ENCODE measurements around the gene ASIC3.

Gene ASIC3

DNA sequence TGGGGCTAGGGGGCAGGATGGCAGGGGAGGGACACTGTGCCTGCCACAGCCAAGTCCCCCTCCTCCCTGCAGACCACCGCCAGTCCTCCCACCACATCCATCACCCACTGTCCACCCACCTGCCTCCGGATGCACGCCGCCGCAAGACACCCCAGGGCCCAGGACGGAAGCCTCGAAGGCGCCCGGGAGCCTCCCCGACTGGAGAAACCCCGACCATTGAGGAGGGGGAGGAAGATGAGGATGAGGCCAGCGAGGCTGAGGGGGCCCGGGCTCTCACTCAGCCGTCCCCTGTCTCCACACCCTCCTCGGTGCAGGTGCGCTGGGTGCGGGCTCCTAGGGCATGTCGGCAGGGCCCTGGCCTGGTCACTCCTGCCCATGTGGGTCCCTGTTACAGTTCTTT lies 16.1 kb downstream of the ASIC3 start:
- Histone ChIP-seq H3K36me3 (peaks cover 48 to 57% (median 52%) of the 10 kb centered on the region in 3 donors), H3K27ac (no peak overlapping the region), H3K4me1 (peaks cover 0 to 40% (median 34%) of the 10 kb centered on the region in 4 donors), H3K27me3 (no peaks in the 10 kb centered on the region), H3K4me3 (no peak overlapping the region), H3K9me3 (no peaks in the 10 kb centered on the region)
- no peak for DNase-seq
- TF ChIP-seq, protein P1, sequence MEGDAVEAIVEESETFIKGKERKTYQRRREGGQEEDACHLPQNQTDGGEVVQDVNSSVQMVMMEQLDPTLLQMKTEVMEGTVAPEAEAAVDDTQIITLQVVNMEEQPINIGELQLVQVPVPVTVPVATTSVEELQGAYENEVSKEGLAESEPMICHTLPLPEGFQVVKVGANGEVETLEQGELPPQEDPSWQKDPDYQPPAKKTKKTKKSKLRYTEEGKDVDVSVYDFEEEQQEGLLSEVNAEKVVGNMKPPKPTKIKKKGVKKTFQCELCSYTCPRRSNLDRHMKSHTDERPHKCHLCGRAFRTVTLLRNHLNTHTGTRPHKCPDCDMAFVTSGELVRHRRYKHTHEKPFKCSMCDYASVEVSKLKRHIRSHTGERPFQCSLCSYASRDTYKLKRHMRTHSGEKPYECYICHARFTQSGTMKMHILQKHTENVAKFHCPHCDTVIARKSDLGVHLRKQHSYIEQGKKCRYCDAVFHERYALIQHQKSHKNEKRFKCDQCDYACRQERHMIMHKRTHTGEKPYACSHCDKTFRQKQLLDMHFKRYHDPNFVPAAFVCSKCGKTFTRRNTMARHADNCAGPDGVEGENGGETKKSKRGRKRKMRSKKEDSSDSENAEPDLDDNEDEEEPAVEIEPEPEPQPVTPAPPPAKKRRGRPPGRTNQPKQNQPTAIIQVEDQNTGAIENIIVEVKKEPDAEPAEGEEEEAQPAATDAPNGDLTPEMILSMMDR (IDR thresholded peaks at IDR 0.05), result no peak
- intact Hi-C loops (cut with DNase I; ENCODE audit: low total_unique reads), result no loop called here

- H3K36me3 ChIP-seq, result peaks cover 53 to 63% (median 58%) of the 10 kb centered on the region in 3 donors
- H3K27me3 ChIP-seq, result no peaks in the 10 kb centered on the region
- peaks cover 0 to 38% (median 34%) of the 10 kb centered on the region in 4 donors for H3K4me1 ChIP-seq
- H3K4me3 ChIP-seq, result no peak overlapping the region
- intact Hi-C loops (cut with DNase I; ENCODE audit: low total_unique reads), result no loop called here
- TF ChIP-seq, protein P1 (IDR thresholded peaks at IDR 0.05), result no peak
- DNase-seq, result no peak
- H3K27ac ChIP-seq, result no peak overlapping the region
- no peaks in the 10 kb centered on the region for H3K9me3 ChIP-seq
These were observed 16.7 kb downstream of the ASIC3 start for GRCh38 chr7:151064993-151065392.

- TF ChIP-seq, protein P1 (IDR thresholded peaks at IDR 0.05), result no peak
- peaks cover 0 to 33% (median 30%) of the 10 kb centered on the region in 4 donors for H3K4me1 ChIP-seq
- no peak overlapping the region for H3K4me3 ChIP-seq
- H3K9me3 ChIP-seq, result no peaks in the 10 kb centered on the region
- no peak overlapping the region for H3K27ac ChIP-seq
- no peaks in the 10 kb centered on the region for H3K27me3 ChIP-seq
- intact Hi-C loops (cut with DNase I; ENCODE audit: low total_unique reads), result no loop called here
- H3K36me3 ChIP-seq, result peaks cover 58 to 68% (median 63%) of the 10 kb centered on the region in 3 donors
- DNase-seq, result no peak
These were observed 17.2 kb downstream of the ASIC3 start for GRCh38 chr7:151065516-151065915.

GRCh38 chr7:151066273-151066974 lies 18.1 kb downstream of the ASIC3 start:
- DNase-seq, result no peak
- no peak overlapping the region for H3K27ac ChIP-seq

GRCh38 chr7:151068069-151068773 lies 19.9 kb downstream of the ASIC3 start:
- peaks cover 82 to 95% (median 89%) of the 10 kb centered on the region in 3 donors for H3K36me3 ChIP-seq

More at GRCh38 chr7:151066273-151066974, 18.1 kb downstream of the ASIC3 start:
- Histone ChIP-seq H3K27me3 (no peaks in the 10 kb centered on the region), H3K4me1 (peaks cover 0 to 24% (median 21%) of the 10 kb centered on the region in 4 donors), H3K36me3 (peaks cover 67 to 77% (median 72%) of the 10 kb centered on the region in 3 donors), H3K9me3 (no peaks in the 10 kb centered on the region), H3K4me3 (no peak overlapping the region)
- intact Hi-C loops (cut with DNase I; ENCODE audit: low total_unique reads), result no loop called here
- TF ChIP-seq, protein P1 (IDR thresholded peaks at IDR 0.05), result no peak

More at GRCh38 chr7:151068069-151068773, 19.9 kb downstream of the ASIC3 start:
- no peaks in the 10 kb centered on the region for H3K27me3 ChIP-seq
- DNase-seq, result no peak
- H3K4me3 ChIP-seq, result no peak overlapping the region
- TF ChIP-seq, protein P1 (IDR thresholded peaks at IDR 0.05), result no peak
- intact Hi-C loops (cut with DNase I; ENCODE audit: low total_unique reads), result no loop called here
- H3K4me1 ChIP-seq, result peaks cover 0 to 6% (median 3%) of the 10 kb centered on the region in 4 donors
- H3K9me3 ChIP-seq, result no peaks in the 10 kb centered on the region
- H3K27ac ChIP-seq, result no peak overlapping the region
